Daoy (cell line): Measurements from ENCODE around the gene RAB12. TPM values are rescaled to one million over a fixed set of nuclear protein-coding genes. Genes with fewer than 3 reads are reported as not detected.
"Not testable (repeated sequence)": the region's sequence is repeated elsewhere in the genome, so short reads cannot be mapped to it uniquely, and the experiment has no call there.

ENCODE experiments used
- DNase-seq: peaks from one replicate; pipeline ENCODE4 v3.0.0-alpha.2; 2015; ENCODE audit warnings: low read depth
- total RNA-seq: library from RNA; depleted of rRNA; stranded (reverse); fragments of >200 nt; shearing (Covaris generic); gene quantifications from 2 replicates; pipeline ENCODE4 v1.2.3, GENCODE V29; 2014

The RAB12 gene
- total RNA-seq, 1 experiment from 2014 or later, result 33.1 TPM

- DNase-seq, result no peak
These were observed 2.8 kb downstream of the RAB12 start for GRCh38 chr18:8611916-8612576.

GRCh38 chr18:8614875-8615274, 5.6 kb downstream of the RAB12 start:
- no peak for DNase-seq

- peak; percentile 79 for DNase-seq
These were observed 6.3 kb downstream of the RAB12 start for GRCh38 chr18:8615397-8616027.

GRCh38 chr18:8616028-8616401, 6.8 kb downstream of the RAB12 start:
- DNase-seq, result no peak

- DNase-seq, result no peak
These were observed 8.7 kb downstream of the RAB12 start for GRCh38 chr18:8617907-8618306.

- no peak for DNase-seq
These were observed 9.8 kb downstream of the RAB12 start for GRCh38 chr18:8619041-8619440.

- DNase-seq, result no peak
These were observed 10.8 kb downstream of the RAB12 start for GRCh38 chr18:8619835-8620577.

- DNase-seq, result no peak
These were observed 11.6 kb downstream of the RAB12 start for GRCh38 chr18:8620845-8621244.

- DNase-seq, result not testable (repeated sequence)
These were observed 13.4 kb downstream of the RAB12 start for GRCh38 chr18:8622625-8623024.

- no peak for DNase-seq
These were observed 14.4 kb downstream of the RAB12 start for GRCh38 chr18:8623549-8624106.

- no peak for DNase-seq
These were observed 16.3 kb downstream of the RAB12 start for GRCh38 chr18:8625461-8626092.

- DNase-seq, result no peak
These were observed 17.3 kb downstream of the RAB12 start for GRCh38 chr18:8626414-8627106.

- DNase-seq, result no peak
These were observed 17.9 kb downstream of the RAB12 start for GRCh38 chr18:8627107-8627472.

- no peak for DNase-seq
These were observed 18.3 kb downstream of the RAB12 start for GRCh38 chr18:8627540-8627939.

GRCh38 chr18:8629602-8630001, 20.4 kb downstream of the RAB12 start:
- DNase-seq, result no peak

- DNase-seq, result no peak
These were observed 21.3 kb downstream of the RAB12 start for GRCh38 chr18:8630546-8630945.

- DNase-seq, result no peak
These were observed 22.0 kb downstream of the RAB12 start for GRCh38 chr18:8631265-8631664.

GRCh38 chr18:8632386-8632785, 23.1 kb downstream of the RAB12 start:
- no peak for DNase-seq

GRCh38 chr18:8634508-8634907, 25.3 kb downstream of the RAB12 start:
- DNase-seq, result no peak

- no peak for DNase-seq
These were observed 25.9 kb downstream of the RAB12 start for GRCh38 chr18:8635087-8635486.

GRCh38 chr18:8639762-8640161, 30.5 kb downstream of the RAB12 start:
- no peak for DNase-seq
